ENCODE results near the gene RPS15.

- TF ChIP-seq CTCF (conservative IDR thresholded peaks at IDR 0.05 in 1 of 2, IDR thresholded peaks at IDR 0.05 in 1 of 2; ENCODE audit: extremely low read depth in 1 of 2, insufficient read depth in 1 of 2, low read depth in 1 of 2, low read length in 2 of 2): no peak
- TF ChIP-seq EZH2 (IDR thresholded peaks at IDR 0.05; ENCODE audit: borderline replicate concordance, low read length): no peak
These were observed 32.3 kb downstream of the RPS15 start for GRCh38 chr19:1470305-1471009.
